LNCAP (cell line): ENCODE measurements around the gene KCNH3.

Experiments
- TF ChIP-seq, protein P1 (sequence below): fragments of 450-650 bp; IDR thresholded peaks from 2 replicates; pipeline ENCODE4 v1.5.1; 2017; ENCODE audit warnings: mild to moderate bottlenecking

KCNH3 gene

DNA sequence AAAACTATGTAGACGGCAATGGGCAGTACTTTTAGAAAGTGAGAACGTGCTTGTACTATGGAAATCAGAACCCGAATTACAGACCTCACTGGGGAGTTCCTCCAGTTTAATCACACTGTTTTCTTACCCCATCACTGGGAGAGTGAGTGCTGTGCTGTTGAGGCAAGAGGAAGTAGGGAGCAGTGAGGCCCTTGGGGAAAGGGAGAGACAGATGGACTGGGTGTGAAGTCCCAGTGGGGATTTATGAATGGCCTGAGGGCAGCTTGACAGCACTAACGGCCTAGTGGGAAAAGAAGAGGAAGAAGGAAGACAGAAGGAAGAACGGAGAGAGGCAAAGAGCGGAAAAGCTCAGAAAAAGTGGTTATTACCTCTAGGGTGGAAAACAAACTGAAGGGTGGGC is 23.4 kb downstream of the KCNH3 start:
- TF ChIP-seq, protein P1, sequence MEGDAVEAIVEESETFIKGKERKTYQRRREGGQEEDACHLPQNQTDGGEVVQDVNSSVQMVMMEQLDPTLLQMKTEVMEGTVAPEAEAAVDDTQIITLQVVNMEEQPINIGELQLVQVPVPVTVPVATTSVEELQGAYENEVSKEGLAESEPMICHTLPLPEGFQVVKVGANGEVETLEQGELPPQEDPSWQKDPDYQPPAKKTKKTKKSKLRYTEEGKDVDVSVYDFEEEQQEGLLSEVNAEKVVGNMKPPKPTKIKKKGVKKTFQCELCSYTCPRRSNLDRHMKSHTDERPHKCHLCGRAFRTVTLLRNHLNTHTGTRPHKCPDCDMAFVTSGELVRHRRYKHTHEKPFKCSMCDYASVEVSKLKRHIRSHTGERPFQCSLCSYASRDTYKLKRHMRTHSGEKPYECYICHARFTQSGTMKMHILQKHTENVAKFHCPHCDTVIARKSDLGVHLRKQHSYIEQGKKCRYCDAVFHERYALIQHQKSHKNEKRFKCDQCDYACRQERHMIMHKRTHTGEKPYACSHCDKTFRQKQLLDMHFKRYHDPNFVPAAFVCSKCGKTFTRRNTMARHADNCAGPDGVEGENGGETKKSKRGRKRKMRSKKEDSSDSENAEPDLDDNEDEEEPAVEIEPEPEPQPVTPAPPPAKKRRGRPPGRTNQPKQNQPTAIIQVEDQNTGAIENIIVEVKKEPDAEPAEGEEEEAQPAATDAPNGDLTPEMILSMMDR: no peak

- TF ChIP-seq, protein P1: no peak
These were observed 24.0 kb downstream of the KCNH3 start for GRCh38 chr12:49562831-49563230.

GRCh38 chr12:49563951-49564685 is 25.3 kb downstream of the KCNH3 start:
- TF ChIP-seq, protein P1: no peak

- TF ChIP-seq, protein P1: no peak
These were observed 26.0 kb downstream of the KCNH3 start for GRCh38 chr12:49564686-49565405.

GRCh38 chr12:49565406-49566265 is 26.8 kb downstream of the KCNH3 start:
- TF ChIP-seq, protein P1: no peak

GRCh38 chr12:49566361-49566760 is 27.5 kb downstream of the KCNH3 start:
- TF ChIP-seq, protein P1: no peak

DNA sequence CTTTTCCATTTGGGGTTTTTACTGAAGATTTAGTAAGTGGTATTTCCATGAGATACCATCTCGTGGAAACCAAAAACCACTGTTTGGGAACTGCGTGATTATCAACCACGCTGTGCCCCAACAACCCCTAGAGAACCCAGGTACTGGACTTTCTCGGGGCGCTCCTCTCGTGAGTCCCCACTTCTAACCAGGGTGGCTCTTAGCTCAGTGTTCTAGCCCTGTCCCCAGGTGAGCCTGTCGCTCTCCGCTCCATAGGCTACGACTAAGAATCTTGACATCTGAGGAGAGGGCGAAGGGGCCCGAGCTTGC is 28.4 kb downstream of the KCNH3 start:
- TF ChIP-seq, protein P1: no peak
